OCI-LY1 (cell line): ENCODE results near the gene DPY19L3.

Experiments used
- H2AFZ ChIP-seq: fragments of 200-600 bp; sonication (generic), shearing (Covaris generic); 2 replicates; pipeline ENCODE4 v1.6.0; 2014; ENCODE audit warnings: antibody characterized with exemption, mild to moderate bottlenecking, low read length
- H3F3A ChIP-seq: fragments of 200-600 bp; sonication (generic), shearing (Covaris generic); 2 replicates; pipeline ENCODE4 v1.6.0; 2014; ENCODE audit warnings: mild to moderate bottlenecking, antibody characterized with exemption, low read length, moderate library complexity; ENCODE audit not compliant: insufficient read depth
- H3K27ac ChIP-seq: fragments of 200-600 bp; sonication (generic); 2 replicates; pipeline ENCODE4 v1.5.1; 2014; ENCODE audit warnings: low read length, mixed run types, mild to moderate bottlenecking, low read depth; ENCODE audit not compliant: poor library complexity, severe bottlenecking
- H3K27me3 ChIP-seq: fragments of 200-600 bp; sonication (generic); 2 replicates; pipeline ENCODE4 v1.6.0; 2014; ENCODE audit warnings: antibody characterized with exemption, mild to moderate bottlenecking, low read length, moderate library complexity; ENCODE audit not compliant: insufficient read depth
- H3K36me3 ChIP-seq: fragments of 200-600 bp; sonication (generic); 2 replicates; pipeline ENCODE4 v1.6.1; 2014; ENCODE audit warnings: mild to moderate bottlenecking, antibody characterized with exemption, low read length, moderate library complexity, mixed read lengths; ENCODE audit not compliant: insufficient read depth
- H3K4me1 ChIP-seq: fragments of 200-600 bp; sonication (generic); 2 replicates; pipeline ENCODE4 v1.5.1; 2014; ENCODE audit warnings: mild to moderate bottlenecking, low read length, moderate library complexity; ENCODE audit not compliant: insufficient read depth, severe bottlenecking
- H3K4me2 ChIP-seq: fragments of 200-600 bp; sonication (generic), shearing (Covaris generic); 2 replicates; pipeline ENCODE4 v1.6.1; 2014; ENCODE audit warnings: low read length
- H3K4me3 ChIP-seq: fragments of 200-600 bp; sonication (generic); 2 replicates; pipeline ENCODE4 v1.5.1; 2014; ENCODE audit warnings: low read length, low read depth, mild to moderate bottlenecking, mixed read lengths; ENCODE audit not compliant: poor library complexity, severe bottlenecking
- H3K79me2 ChIP-seq: fragments of 200-600 bp; shearing (Covaris generic); 2 replicates; pipeline ENCODE4 v1.6.1; 2016; ENCODE audit warnings: mixed run types, low read length, mixed read lengths; ENCODE audit not compliant: insufficient read depth
- H3K9ac ChIP-seq: fragments of 200-600 bp; sonication (generic), shearing (Covaris generic); 2 replicates; pipeline ENCODE4 v1.6.1; 2014; ENCODE audit warnings: mild to moderate bottlenecking, low read length, mixed read lengths
- H3K9me2 ChIP-seq: fragments of 200-600 bp; sonication (generic), shearing (Covaris generic); 2 replicates; pipeline ENCODE4 v1.6.1; 2014; ENCODE audit warnings: low read depth, mild to moderate bottlenecking, low read length, mixed read lengths
- H3K9me3 ChIP-seq: fragments of 200-600 bp; shearing (Covaris generic); 2 replicates; pipeline ENCODE4 v1.6.1; 2014; ENCODE audit warnings: low read length, mixed read lengths
- H4K20me1 ChIP-seq: fragments of 200-600 bp; sonication (generic), shearing (Covaris generic); 2 replicates; pipeline ENCODE4 v1.6.0; 2016; ENCODE audit warnings: mild to moderate bottlenecking, low read length; ENCODE audit not compliant: insufficient read depth
- CTCF ChIP-seq: fragments of 200-600 bp; sonication (generic), shearing (Covaris generic); IDR thresholded peaks from 2 replicates; pipeline ENCODE4 v1.5.1; 2017; ENCODE audit warnings: mild to moderate bottlenecking, antibody characterized with exemption, low read length, moderate library complexity, mixed read lengths
- EZH2 ChIP-seq: fragments of 200-600 bp; sonication (generic), shearing (Covaris generic); IDR thresholded peaks from 2 replicates; pipeline ENCODE4 v1.8.0; 2017; ENCODE audit warnings: borderline replicate concordance, mixed run types, mild to moderate bottlenecking, antibody characterized with exemption, low read length, moderate library complexity, mixed read lengths

DPY19L3 gene

GRCh38 chr19:32465176-32465575 is 59.6 kb downstream of the DPY19L3 start:
- Histone ChIP-seq H3K79me2 (no peaks in the 10 kb centered on the region), H3K36me3 (peaks cover 15% of the 10 kb centered on the region; the same call in 1 of the 2 replicates), H3K27me3 (no peaks in the 10 kb centered on the region), H3K4me3 (no peak overlapping the region), H3K9me3 (no peaks in the 10 kb centered on the region), H3K9me2 (no peaks in the 10 kb centered on the region), H4K20me1 (no peaks in the 10 kb centered on the region), H3K4me2 (no peak overlapping the region), H3F3A (0 out of 2 replicates have a peak, but pooled peaks cover 3% of the 10 kb centered on the region), H3K27ac (no peak overlapping the region), H2AFZ (no peak overlapping the region), H3K4me1 (no peaks in the 10 kb centered on the region), H3K9ac (no peak overlapping the region)
- no peak for TF ChIP-seq EZH2
- TF ChIP-seq CTCF: no peak

DNA sequence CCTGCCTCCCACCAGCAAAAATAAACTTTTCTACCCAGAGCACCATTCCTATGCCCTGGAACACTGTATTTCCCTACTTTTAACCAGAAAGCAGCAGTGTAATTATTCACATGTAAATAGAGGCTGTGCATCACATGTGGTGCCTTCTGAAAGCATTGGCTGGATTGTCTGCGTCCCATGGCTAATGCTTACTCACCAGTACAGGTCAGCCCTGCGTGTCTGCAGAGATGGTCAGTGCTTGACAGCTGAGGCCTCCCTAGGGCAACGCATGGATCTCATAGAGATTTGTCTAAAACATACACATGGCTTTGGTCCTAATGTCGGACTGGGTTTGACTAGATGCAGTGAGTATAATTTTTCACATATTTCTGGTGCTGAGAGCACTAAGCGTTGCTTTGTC is 64.2 kb downstream of the DPY19L3 start:
- H3K9ac ChIP-seq: no peak overlapping the region
- no peaks in the 10 kb centered on the region for H3K79me2 ChIP-seq
- no peak overlapping the region for H3K27ac ChIP-seq
- H3K4me2 ChIP-seq: no peak overlapping the region
- no peaks in the 10 kb centered on the region for H4K20me1 ChIP-seq
- TF ChIP-seq EZH2 (no peak), CTCF (no peak)
- H3K4me1 ChIP-seq: no peaks in the 10 kb centered on the region
- H3K4me3 ChIP-seq: no peak overlapping the region
- H3K27me3 ChIP-seq: no peaks in the 10 kb centered on the region
- H3K36me3 ChIP-seq: peaks cover 7% of the 10 kb centered on the region; the same call in 1 of the 2 replicates
- H2AFZ ChIP-seq: no peak overlapping the region
- H3K9me3 ChIP-seq: no peaks in the 10 kb centered on the region
- no peaks in the 10 kb centered on the region for H3F3A ChIP-seq
- H3K9me2 ChIP-seq: no peaks in the 10 kb centered on the region

DNA sequence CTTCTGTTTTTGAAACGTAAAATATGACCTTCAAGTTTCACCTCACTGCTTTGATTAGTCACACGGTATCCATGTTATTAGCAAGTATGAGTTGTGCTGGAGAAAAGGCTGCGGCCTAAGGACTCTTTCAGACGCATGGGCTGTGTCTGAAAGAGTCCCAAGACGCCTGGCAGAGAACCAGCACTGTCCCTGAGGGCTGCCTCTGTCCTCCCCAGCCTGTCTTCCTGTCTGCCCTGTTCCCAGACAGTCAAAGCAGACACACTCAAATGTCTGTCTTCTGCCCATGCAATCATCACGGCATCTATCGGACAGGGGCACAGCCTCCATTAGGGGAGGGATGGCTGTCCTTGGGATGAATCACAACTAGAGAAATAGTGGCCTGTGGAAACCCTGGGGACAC is 65.5 kb downstream of the DPY19L3 start:
- Histone ChIP-seq H3K27me3 (no peaks in the 10 kb centered on the region), H4K20me1 (no peaks in the 10 kb centered on the region), H3K9me2 (no peaks in the 10 kb centered on the region), H3K4me2 (no peak overlapping the region), H3F3A (no peaks in the 10 kb centered on the region), H3K9me3 (no peaks in the 10 kb centered on the region), H3K79me2 (no peaks in the 10 kb centered on the region), H3K9ac (no peak overlapping the region), H3K36me3 (peaks cover 7% of the 10 kb centered on the region; the same call in 1 of the 2 replicates), H3K27ac (no peak overlapping the region), H3K4me3 (no peak overlapping the region), H3K4me1 (no peaks in the 10 kb centered on the region), H2AFZ (no peak overlapping the region)
- no peak for TF ChIP-seq CTCF
- TF ChIP-seq EZH2: no peak
